Middle frontal gyrus (tissue), 1 donor: ENCODE measurements around the gene FTO.

ENCODE experiments used
- DNase-seq: peaks from one replicate; pipeline ENCODE4 v3.0.0-alpha.2; 2015; ENCODE audit warnings: low spot score; ENCODE audit errors: extremely low spot score

The FTO gene

DNA sequence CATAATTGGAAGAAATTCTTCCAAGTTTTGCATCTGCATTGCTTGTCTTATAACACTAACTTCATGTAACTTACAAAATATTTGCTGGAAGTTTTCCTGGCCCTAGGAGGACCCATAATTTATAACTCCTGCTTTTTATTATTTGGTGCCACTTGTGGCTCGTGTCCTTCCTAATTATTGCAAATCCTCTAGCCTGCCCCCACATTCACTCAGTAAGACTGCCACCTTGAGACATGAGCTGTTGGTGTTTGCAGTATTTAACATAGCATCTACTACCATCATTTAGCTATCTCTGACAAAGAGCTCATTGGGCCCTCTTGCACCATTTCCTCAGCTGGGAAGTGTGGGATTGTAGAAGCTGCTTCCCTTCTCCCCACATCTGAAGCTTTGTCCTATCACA lies 49.5 kb downstream of the FTO start:
- no peak for DNase-seq

DNA sequence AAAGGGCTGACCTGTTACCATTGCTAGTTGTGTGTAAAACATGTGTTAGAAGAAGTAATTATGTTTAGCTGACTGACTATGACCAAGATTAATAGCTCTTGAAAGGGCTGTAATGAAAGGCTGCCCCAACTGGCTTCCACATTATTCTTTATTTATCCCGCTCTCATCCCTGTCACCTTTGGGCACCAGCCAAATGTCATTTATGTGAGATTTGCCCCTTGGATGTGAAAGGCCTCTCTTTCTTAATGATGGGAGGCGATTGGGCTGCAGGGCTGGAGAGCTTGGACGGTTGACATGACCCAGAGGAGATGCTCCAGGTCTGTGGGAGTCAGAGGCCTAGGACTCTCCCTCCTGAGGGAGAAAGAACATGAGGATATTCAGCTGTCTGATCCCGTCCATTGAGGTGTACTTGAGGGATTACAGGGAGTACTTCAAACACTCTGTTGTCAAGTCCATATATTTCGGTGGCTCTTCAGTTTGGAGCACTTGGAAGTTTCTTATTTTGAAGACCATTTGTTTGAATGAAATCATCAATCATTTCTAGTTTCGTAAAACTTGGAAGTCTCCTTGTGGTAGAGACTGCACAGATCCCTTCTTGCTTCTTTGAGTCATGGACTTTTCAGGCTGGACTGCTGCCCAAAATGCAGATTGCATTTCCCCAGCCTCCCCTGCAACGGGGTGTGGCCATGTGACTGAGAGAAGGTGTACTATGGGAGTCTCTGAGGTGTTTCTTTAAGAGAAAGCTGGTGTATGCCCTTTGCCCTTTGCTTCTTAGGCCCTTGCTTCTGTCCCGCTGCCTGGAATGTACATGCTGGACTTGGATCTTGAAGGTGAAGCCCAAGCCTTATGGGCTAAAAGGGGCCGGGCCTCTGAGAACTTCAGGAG lies 51.3 kb downstream of the FTO start:
- DNase-seq: no peak

DNA sequence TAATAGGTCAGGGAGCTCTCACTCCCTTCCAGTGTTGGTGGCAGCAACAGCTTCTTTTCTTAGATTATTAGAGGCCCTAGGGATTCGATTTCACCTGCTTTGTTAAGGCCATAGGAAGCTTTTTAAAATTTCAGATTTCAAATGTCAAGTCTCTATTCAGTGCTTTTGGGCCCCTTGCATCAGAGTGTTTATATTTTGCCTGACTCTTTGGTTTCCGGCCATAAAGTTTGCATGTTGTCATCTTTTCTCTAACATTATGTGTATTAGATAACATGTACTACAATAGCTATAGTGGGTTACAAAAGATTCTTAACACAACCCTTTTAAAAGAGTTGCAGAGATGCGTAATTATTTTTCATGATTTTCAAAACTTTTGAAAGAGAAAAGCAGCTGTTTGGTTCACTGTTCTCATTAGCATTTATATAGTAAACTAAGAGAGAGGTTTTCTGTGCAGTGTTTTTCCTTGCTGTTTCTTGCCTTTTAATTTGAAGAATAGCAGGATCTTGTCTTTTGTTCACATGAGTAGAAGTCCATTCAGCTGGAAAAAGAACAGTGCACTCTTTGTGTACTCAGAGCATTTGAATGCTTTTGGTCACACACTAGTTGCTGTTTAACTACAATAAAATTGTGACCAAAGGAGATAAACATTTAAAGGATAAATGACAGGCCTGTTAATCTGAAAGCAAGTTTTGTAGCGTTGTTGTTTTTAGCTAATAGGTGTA lies 52.5 kb downstream of the FTO start:
- no peak for DNase-seq

DNA sequence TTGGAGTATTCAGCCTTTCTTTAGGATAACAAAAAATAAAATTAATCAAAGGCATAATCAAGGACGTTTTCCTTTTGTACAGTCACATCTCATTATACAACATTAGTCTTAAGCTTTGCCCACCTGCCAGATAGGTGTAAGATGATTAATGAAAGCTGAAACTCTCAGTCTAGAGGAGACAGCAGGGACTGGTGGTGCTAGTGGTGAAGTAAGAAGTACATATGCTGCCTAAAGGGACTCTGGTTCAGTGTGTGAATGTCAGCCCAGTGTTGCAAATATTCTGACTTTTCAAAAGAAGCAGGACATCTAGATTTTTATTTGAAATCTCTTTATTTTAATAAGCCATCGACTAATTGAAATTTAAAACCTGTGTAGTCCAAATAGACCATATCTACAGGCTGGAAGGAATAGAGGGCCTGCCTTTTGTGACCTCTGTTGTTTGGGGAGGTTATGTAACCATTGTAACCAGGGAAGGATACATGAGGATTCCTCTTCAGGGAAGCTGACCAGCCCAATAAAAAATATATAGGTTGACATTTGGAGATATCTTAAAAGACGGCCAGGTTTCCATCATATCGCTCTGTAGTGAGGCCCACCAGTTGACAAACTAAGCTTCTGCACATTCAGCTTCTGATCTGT lies 54.1 kb downstream of the FTO start:
- no peak for DNase-seq

DNA sequence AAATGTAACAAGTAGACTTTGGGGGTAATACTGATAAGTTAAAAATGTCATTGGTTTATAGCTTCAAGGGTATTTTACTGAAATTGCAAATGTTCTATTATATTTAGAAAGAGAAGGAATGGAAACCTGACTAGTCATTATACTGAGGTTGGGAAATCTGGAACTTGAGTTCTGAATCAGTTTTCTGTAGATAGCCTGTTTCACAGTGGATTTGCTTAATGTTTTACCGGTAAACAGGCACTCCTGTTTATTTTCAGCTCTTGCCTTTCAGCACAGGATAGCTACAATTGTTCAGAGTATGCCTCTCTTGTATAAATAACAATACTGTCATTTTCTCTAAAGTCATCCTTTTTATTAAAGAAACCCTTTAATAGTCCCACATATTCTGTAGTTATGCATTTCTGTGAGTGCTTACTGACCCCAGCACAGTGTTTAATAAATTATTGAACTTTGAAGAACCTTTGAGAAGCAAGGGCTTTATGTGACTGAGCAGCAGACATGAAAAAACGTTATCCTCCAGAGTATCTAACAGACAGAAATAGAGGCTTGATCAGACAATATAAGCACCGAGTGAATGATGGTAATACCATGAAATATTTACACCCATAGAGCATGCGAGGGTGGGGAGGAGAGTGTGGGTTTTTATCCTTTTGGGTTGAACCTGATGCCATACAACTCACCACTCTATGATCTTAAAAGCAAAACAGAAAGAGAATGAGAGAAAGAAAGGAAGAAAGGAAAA lies 58.2 kb downstream of the FTO start:
- no peak for DNase-seq

DNA sequence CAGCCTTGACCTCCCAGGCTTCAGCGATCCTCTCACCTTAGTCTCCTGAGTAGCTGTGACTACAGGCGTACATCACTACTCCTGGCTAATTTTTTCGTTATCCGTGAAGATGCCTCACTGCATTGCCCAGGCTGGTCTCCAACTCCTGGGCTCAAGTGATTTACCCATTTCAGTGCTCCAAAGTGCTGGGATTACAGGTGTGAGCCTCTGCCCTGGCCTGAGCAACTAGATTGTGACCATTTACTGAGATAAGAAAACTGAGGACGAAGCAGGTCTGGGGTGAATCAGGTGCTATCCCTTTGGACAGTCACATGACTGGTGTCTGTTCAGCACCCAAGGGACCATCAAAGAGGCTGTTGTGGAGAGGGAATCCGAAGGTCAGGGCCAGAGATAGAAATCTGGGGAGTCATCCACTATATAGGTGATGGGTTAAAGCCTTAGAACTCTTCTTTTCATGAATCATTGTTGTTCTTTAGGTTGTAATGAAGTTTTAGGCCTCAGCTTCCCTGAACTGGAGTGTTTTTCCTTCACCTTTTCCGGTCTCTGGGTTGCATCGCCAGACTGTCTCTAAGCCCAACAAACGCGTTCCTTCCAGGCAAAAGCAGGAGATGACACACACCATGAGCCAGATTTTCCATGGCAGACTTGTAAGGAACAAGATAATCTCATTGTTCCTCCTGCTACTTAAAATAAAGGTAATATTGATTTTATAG lies 62.5 kb downstream of the FTO start:
- DNase-seq: no peak

DNA sequence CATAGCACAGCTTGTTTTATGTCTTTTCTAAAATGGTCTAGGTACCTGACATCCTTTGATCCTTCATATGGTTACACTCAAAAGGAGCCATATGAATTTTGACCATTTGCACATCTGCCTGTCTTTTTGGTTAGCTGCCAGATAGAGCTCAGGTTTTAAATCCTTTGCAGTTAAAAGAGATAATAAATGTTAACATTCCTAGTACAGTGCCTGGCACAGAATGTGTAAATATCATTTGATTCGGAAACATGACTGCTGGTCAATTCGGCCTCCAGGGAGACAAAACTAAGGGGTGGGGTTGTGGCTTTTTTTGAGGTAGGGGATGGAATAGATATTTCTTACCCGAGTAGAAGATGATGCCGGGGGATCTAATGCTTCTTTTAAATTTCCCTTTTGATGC lies 64.2 kb downstream of the FTO start:
- no peak for DNase-seq

DNA sequence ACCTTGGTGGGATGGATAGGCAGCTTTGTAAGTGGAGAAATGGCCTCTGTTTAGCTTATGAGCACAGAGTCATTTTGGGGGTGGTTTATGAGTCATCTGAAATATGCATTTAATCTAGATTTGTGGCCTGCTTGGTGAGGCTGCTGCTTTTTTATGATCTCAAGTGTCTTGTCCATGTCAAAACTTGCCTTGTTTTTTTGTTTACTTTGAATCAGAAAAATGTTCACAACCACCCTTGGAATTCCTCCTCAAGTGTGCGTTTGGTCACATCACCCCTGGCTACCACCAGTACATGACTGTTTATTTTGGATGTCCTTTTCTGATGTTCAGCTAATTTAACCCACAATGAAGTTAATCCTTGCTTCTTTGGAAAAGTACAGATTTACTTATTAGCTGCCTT lies 64.6 kb downstream of the FTO start:
- no peak for DNase-seq

DNA sequence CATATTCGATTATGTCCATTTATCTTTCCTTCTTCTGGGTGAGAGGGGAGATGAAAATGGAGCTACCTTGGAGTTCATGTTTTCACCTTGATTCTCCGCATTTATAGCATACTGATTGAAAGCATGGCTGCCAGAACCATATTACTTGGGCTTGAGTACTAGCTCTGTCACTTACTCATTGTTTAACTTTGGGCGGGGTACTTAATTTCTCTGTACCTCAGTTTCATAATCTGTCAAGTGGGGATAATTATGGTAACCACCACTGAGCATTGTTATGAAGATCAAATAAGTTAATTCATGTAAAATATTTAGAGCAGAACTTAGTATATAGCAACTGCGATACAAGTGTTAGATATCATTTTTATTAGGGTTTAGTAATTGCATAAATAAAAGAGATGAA lies 65.2 kb downstream of the FTO start:
- no peak for DNase-seq

DNA sequence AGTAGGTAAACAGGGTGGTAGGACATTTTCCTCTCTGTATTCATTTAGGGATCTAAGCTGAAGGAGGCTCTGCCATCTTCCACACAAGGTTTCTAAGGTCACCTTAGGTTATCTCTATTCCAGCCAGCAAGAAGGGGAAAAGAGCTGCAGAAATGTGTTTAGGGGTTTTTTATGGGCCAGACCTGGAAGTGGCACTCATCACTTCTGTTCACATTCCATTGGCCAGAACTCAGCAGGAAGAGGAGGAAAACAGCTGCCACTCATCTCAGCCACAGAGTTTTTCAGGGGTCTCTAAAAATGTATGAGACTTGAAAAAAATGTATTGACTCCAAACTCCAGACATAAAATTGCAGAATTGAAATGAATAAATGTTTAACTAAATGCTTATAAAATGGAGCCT lies 65.8 kb downstream of the FTO start:
- no peak for DNase-seq

DNA sequence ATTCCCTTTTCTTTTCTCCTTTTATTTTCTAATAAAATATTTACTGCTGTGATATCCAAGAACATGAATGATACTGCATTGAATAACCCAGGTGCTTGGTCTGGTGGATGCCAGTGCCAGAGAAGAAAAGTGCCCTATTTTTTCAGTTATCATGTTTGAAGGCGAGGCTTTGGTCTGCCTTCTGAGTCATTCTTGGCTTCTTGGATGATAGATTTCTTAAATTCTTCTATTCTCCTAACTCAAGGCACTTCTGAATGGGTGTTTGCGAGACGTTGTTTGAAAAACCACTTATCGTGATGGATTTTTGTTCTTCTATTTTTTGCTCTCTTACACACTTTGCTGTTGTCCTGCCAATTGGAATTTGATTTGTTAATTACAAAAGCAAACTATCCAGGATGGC lies 66.7 kb downstream of the FTO start:
- no peak for DNase-seq

DNA sequence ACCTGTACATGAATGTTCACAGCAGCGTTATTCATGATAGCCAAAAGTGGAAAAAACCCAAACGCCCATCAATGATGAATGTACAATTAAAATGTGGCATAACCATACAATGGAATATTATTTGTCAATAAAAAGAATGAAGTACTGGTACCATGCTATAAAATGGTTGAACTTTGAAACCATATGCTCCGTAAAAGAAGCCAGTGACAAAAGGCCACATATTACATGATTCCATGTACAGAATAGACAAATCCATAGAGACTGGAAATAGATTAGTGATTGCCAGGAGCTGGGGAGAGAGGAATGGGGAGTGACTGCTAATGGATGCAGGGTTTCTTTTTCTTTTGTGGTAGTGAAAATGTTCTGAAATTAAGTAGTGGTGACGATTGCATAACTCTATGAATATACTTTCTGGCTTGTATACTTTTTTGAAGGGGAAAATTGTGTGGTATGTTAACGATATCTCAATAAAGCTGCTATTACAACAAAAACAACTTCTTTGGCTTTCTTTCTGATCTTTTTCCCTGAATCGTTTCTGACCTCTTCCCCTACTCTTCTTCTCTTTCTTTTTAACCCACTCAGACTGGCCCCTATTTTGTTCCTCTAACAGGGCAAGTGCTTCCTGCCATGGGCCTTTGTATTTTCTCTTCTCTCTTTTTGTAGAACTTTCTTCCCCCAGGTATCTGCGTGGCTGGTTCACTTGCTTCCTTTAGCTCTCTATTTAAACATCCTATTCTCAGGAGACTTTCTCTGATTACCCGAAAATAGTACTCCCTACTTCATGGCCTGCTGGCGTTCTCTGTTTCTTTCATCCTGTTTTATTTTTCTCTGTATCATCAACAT lies 67.9 kb downstream of the FTO start:
- no peak for DNase-seq

DNA sequence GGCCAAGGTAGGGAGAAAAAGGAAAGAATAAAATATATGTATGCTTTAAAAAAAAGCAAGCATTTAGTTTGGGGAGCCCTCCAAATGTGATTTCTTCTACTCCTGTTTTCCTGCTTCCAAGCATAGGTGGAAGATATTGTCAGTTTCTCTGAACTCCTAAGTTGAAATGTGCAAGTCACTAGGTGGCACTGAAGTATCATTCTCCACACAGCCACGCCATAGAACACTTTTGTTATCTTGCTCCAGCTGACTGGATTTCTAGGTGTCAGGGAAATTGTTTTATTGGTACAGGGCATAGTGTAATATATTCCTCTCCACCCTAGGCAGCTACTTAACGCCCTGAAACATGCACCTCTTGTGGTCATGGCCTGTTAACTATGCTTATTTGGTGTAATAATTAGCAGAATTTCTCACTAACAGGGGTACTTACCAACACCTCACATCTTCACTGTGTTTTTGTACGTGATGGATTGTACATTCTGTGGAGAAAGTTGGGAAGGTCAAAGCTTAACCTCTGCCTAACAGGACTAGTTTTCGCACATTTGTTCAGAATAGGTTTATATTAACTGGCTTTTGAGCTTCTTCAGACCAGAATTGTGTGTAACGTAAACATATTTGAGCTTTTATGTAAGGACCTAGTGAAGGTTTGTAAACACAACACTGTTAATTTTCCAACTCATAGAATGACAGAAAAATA lies 69.3 kb downstream of the FTO start:
- peak; percentile 53 for DNase-seq

DNA sequence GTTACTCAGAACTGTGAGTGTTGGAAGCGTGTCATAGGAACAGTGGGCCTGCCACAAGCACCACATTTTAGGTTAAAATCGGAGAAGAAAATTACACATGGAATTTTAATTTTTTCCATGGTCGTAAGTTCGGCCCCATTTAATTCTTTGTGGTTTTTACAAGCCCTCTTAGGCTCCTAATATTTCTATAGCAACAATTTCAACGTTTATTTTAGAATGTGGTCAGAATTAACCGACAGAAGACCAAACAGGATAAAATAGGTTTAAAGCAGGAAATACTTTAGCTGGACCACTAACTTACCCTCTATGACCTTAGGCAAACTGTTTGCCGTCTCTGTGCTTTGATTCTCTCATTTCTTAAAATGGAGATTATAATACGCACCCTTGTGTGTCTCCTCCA lies 69.9 kb downstream of the FTO start:
- no peak for DNase-seq

DNA sequence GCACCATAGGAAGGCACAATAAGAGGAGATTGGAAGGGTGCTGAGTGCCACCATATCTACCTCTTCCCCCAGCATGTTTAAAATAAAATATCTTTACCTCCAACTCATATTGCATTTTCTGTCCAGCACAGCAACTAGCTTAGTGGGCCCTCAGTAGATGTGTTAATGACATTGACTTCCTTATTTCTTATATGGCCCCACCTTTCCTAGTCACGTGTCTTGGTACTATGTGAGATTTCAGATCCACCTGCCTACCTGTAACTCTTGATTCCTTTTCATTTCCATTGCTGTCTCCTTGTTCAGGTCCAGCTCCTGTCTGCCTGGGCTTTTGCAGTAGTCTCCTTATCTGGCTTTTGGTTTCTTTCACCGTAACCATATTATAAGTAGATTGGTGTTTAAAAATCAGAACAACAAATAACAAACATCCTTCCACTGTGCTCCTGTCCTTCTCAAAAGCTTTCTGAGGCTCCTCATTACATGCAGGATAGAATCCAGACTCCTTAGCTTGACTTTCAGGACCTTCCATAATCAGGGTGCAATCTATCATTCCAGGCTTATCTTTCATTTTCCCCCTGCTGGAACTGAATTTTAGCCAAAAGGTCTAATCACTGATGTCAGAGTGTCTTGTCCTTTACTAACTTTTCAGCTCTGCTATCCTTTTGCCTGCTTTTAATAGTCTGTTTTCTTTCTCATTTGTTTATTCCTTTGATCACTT lies 71.3 kb downstream of the FTO start:
- no peak for DNase-seq

DNA sequence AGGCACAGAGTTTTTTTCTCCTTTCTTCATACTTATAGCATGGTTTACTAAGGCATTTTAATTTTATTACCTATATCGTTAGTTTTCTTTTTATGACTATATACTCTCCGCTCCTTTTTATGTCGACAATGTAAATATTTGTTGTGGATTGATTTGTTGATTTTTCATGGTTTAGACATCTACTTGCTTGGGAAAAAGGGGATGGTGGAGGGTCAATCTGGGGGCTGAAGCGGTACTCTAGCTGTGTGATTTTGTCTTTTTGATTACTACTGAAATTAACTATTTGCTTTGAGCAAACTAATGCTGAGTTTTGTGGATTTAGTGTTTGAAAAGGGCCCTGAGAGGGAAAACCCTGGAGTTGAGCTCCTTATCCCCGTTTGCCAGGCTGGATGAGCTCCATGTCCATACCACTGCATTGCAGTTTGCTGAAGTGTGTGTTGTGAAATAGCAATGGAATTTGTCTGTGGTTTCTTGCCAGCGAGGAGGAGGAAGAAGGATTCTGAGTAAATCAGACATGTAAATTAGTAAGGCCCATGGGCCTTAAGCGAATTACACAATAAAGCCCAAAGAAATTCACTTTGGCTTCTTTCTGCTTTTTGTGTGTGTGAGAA lies 72.0 kb downstream of the FTO start:
- no peak for DNase-seq

DNA sequence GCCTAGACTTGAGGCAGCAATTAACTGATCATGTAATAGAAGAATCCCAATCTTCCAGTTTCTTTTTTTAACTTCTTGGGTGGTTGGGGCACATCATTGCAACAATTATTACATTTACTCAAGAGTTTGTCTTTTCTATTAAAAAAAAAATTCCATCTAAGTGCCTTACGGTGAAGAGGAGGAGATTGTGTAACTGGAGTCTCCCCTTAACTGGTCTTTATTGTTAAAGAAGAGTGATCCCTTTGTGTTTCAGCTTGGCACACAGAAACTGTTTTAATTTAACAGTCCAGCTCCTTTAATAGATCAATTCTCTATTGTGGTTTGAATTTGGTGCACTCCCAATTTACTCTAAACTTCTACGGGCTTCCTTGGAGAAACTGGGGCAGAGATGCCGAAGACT lies 75.2 kb downstream of the FTO start:
- DNase-seq: no peak

DNA sequence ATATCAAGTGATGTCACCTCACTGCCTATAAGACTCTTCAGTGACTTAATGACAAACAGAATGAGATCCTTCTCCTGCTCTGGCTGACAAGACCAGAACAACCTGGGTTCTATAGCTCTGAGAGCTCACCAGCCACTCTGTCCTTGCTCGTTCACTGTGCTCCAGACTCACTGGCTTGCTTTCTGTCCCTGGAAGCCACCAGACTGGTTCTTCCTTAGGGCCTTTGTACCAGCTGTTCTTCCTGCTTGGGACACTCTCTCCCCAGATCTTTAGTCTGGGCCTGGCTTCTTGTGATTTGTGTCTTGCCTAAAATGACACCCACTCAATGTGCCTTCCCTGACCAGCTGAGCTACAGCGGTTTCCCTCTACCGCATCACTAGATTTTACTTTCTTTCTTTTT lies 76.1 kb downstream of the FTO start:
- no peak for DNase-seq
